HCT116 (cell line): ENCODE measurements around the gene CDC42BPA. TPM values are rescaled to one million over a fixed set of nuclear protein-coding genes. Genes with fewer than 3 reads are reported as not detected.

Source experiments
- ATAC-seq: fragments of 200-7000 bp; cut with Tn5 transposase; 2 replicates; pipeline ENCODE4 v1.9.1; 2020; ENCODE audit warnings: mild to moderate bottlenecking, moderate library complexity
- BruUV-seq: library from RNA; stranded (reverse); fragments of 400-500 nt; replicated peaks from 2 replicates; lab custom pipeline; 2021; lab: Mats Ljungman, UMichigan
- CTCF ChIA-PET: fragments of 300-600 bp; sonication (Branson Sonifier 250); formaldehyde crosslinking; loops from one replicate; lab custom pipeline; 2021; ENCODE audit warnings: antibody characterized with exemption; lab: Charles Lee
- POLR2A ChIA-PET: fragments of 300-600, 350-600 bp; sonication (Branson Sonifier 250); formaldehyde crosslinking; loops from one replicate; lab custom pipeline; 2021; ENCODE audit warnings: antibody characterized with exemption; lab: Charles Lee
- RAD21 ChIA-PET, 2 experiments: fragments of 300-600 bp; sonication (Branson Sonifier 250); formaldehyde crosslinking; loops; one replicate each; lab custom pipeline; 2023; ENCODE audit warnings: low total read pairs in 2 of 2; ENCODE audit not compliant: uncharacterized antibody in 2 of 2, unreplicated experiment in 2 of 2, low non-redundant PET in 1 of 2; lab: Charles Lee
- DNase-seq: peaks from one replicate; pipeline ENCODE4 v3.0.0-alpha.2; 2010; ENCODE audit warnings: low read depth, low spot score
- H2AFZ ChIP-seq: fragments of 200-600 bp; shearing (Covaris generic), sonication (generic); 2 replicates; pipeline ENCODE4 v1.6.1; 2017; ENCODE audit warnings: low read depth, mixed run types, mixed read lengths, antibody characterized with exemption, low read length; ENCODE audit not compliant: poor library complexity, severe bottlenecking
- H3K27ac ChIP-seq: 2 replicates; pipeline ENCODE4 v1.5.1; 2012; ENCODE audit warnings: low read depth, low read length
- H3K27me3 ChIP-seq: fragments of 200-600 bp; sonication (generic); 2 replicates; pipeline ENCODE4 v1.6.1; 2016; ENCODE audit warnings: mixed run types, low read length, mixed read lengths; ENCODE audit not compliant: insufficient read depth
- H3K36me3 ChIP-seq, 2 experiments: fragments of 200-500 bp in 1 of 2; fragments of 200-600 bp in 1 of 2; sonication (Bioruptor generic) in 1 of 2; sonication (generic) in 1 of 2; 2 replicates each; pipeline versions ENCODE4 v1.5.1 to v1.6.1; 2014 to 2016; ENCODE audit warnings: low read length in 2 of 2, inconsistent platforms in 1 of 2, mixed read lengths in 1 of 2, mixed run types in 1 of 2; ENCODE audit not compliant: insufficient read depth in 2 of 2, control insufficient read depth in 1 of 2
- H3K4me1 ChIP-seq, 2 experiments: fragments of 200-600 bp in 1 of 2; sonication (generic) in 1 of 2; 2 replicates each; pipeline versions ENCODE4 v1.5.1 to v1.6.1; 2012 to 2017; ENCODE audit warnings: low read length in 2 of 2, inconsistent platforms in 1 of 2, mild to moderate bottlenecking in 1 of 2, mixed read lengths in 1 of 2, mixed run types in 1 of 2, moderate library complexity in 1 of 2; ENCODE audit not compliant: insufficient read depth in 2 of 2, control insufficient read depth in 1 of 2
- H3K4me2 ChIP-seq: fragments of 200-600 bp; sonication (generic); 2 replicates; pipeline ENCODE4 v1.6.1; 2017; ENCODE audit warnings: mixed run types, low read length, mixed read lengths
- H3K4me3 ChIP-seq, 2 experiments: fragments of 200-600 bp in 1 of 2; sonication (generic) in 1 of 2; replicated peaks in 1 of 2; 2 replicates each; pipeline ENCODE4 v1.5.1; 2011 to 2016; ENCODE audit warnings: low read length in 2 of 2, control low read depth in 1 of 2, low read depth in 1 of 2, mild to moderate bottlenecking in 1 of 2, mixed read lengths in 1 of 2, mixed run types in 1 of 2
- H3K79me2 ChIP-seq: fragments of 200-600 bp; sonication (generic); 2 replicates; pipeline ENCODE4 v1.6.1; 2017; ENCODE audit warnings: mild to moderate bottlenecking, mixed run types, low read length, moderate library complexity, mixed read lengths; ENCODE audit not compliant: insufficient read depth
- H3K9ac ChIP-seq: fragments of 200-600 bp; sonication (generic); 2 replicates; pipeline ENCODE4 v1.6.1; 2016; ENCODE audit warnings: low read length, mixed read lengths
- H3K9me2 ChIP-seq: fragments of 200-600 bp; sonication (generic), shearing (Covaris generic); 2 replicates; pipeline ENCODE4 v1.6.1; 2017; ENCODE audit warnings: mixed run types, mild to moderate bottlenecking, moderate library complexity; ENCODE audit not compliant: insufficient read depth
- H3K9me3 ChIP-seq, 2 experiments: fragments of 200-500 bp in 1 of 2; fragments of 200-600 bp in 1 of 2; sonication (Bioruptor generic) in 1 of 2; sonication (generic) in 1 of 2; 2 replicates each; pipeline ENCODE4 v1.6.1; 2014 to 2017; ENCODE audit warnings: low read length in 2 of 2, mixed read lengths in 2 of 2, inconsistent platforms in 1 of 2, low read depth in 1 of 2, mild to moderate bottlenecking in 1 of 2, mixed run types in 1 of 2, moderate library complexity in 1 of 2; ENCODE audit not compliant: control insufficient read depth in 1 of 2, insufficient read depth in 1 of 2
- H4K20me1 ChIP-seq: fragments of 200-600 bp; sonication (generic), shearing (Covaris generic); 2 replicates; pipeline ENCODE4 v1.6.1; 2017; ENCODE audit warnings: mixed run types, mild to moderate bottlenecking, moderate library complexity; ENCODE audit not compliant: insufficient read depth
- ATF3 ChIP-seq: IDR thresholded peaks from 2 replicates; pipeline ENCODE4 v1.6.1; 2012
- CBX3 ChIP-seq: IDR thresholded peaks from 2 replicates; pipeline ENCODE4 v1.6.1; 2012; ENCODE audit warnings: low read depth
- EZH2phosphoT487 ChIP-seq: fragments of 200-600 bp; IDR thresholded peaks from 2 replicates; pipeline ENCODE4 v1.6.1; 2018; ENCODE audit warnings: antibody characterized with exemption, borderline replicate concordance
- FOSL1 ChIP-seq: IDR thresholded peaks from 2 replicates; pipeline ENCODE4 v1.6.1; 2012; ENCODE audit warnings: low read depth
- POLR2AphosphoS5 ChIP-seq: IDR thresholded peaks from 2 replicates; pipeline ENCODE4 v1.6.1; 2011; ENCODE audit warnings: mild to moderate bottlenecking, low read depth, low read length, moderate library complexity
- RAD21 ChIP-seq: IDR thresholded peaks from 2 replicates; pipeline ENCODE4 v1.6.1; 2012; ENCODE audit warnings: low read depth, mild to moderate bottlenecking
- SRF ChIP-seq: IDR thresholded peaks from 2 replicates; pipeline ENCODE4 v1.6.1; 2012; ENCODE audit warnings: low read depth
- ZBTB33 ChIP-seq: IDR thresholded peaks from 2 replicates; pipeline ENCODE4 v1.6.1; 2011; ENCODE audit warnings: mild to moderate bottlenecking, low read length, moderate library complexity; ENCODE audit not compliant: insufficient replicate concordance; ENCODE audit errors: extremely low read depth
- intact Hi-C: fragments of 100-400 bp; cut with micrococcal nuclease; formaldehyde crosslinking; loops from 2 replicates; pipeline ENCODE4 v1.10.0; 2022
- total RNA-seq: library from RNA; stranded (reverse); gene quantifications from one replicate; pipeline ENCODE4 v1.2.1, GENCODE V29; 2021; ENCODE audit not compliant: unreplicated experiment
- TF ChIP-seq, protein P1 (sequence below): IDR thresholded peaks from 2 replicates; pipeline ENCODE4 v1.6.1; 2012

Gene CDC42BPA
- total RNA-seq, 1 experiment from 2014 or later: 44.0 TPM

DNA sequence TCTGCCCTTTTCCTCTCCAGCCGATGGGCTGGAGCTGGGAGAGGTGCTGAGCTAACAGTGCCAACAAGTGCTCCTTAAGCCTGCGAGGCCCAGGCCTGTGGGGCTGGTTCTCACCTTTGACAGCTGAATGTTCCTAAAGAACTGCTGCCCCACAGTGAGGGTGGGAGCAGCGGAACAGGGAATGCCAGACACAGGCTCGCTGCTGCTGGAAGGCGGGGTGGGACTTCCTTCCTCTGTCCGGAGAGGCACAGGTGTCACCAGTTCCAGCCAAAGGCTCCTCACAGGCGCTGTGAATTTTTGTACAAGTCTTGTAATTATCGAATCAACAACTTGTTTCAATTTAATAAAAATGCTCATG is 331.1 kb downstream of the CDC42BPA start (continued):
- TF ChIP-seq, protein P1, sequence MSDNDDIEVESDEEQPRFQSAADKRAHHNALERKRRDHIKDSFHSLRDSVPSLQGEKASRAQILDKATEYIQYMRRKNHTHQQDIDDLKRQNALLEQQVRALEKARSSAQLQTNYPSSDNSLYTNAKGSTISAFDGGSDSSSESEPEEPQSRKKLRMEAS: no peak
- TF ChIP-seq RAD21: no peak

- no peak overlapping the region for H3K4me2 ChIP-seq
- POLR2A ChIA-PET: no interaction called here
- no peaks in the 10 kb centered on the region for H4K20me1 ChIP-seq
- no peak overlapping the region for H3K9ac ChIP-seq
- no peaks in the 10 kb centered on the region for H3K36me3 ChIP-seq
- no TSS peak for BruUV-seq
- intact Hi-C loops: no loop called here
- H3K27ac ChIP-seq: no peak overlapping the region
- TF ChIP-seq ZBTB33: no peak
- TF ChIP-seq, all 23 proteins: peak for 0
- Histone ChIP-seq H3K4me3 (no peak overlapping the region), H3K9me2 (no peaks in the 10 kb centered on the region), H2AFZ (no peak overlapping the region), H3K4me1 (no peaks in the 10 kb centered on the region), H3K9me3 (no peaks in the 10 kb centered on the region), H3K27me3 (no peaks in the 10 kb centered on the region), H3K79me2 (no peaks in the 10 kb centered on the region)
- ChIA-PET RAD21 (no interaction called here), CTCF (no interaction called here)
- ATAC-seq (no peak), DNase-seq (no peak)
Observed at GRCh38 chr1:226986496-226987178, 331.7 kb downstream of the CDC42BPA start.

DNA sequence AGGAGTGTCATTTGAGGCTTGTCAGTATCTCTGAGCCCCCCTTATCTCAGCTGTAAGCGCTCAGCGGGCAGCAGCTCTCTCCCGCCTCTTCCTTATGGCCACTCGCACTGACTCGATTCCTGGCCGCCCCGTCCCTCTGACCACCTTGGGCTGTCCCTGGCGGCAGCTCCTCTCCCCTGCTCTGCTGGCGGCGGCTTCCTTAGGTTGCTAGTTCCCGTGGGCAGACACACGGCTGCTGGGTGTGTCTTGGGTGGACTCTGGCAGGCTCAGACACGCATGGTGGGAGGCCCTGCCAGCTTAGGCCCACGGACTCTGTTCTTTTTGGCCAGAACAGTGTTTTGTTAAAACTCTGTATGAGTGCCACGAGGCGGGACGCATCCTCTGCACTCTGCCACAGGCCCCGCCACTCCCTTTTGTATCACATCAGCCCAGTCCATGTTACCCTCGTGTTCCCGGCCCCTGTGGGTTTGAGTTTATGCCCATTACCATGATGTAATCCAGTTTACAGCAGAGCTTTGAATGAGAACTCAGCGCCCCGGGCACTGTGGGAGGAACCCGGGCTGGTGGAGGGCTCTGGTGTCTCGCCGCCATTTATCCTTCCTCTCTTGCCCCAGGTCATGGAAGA is 332.3 kb downstream of the CDC42BPA start:
- POLR2A ChIA-PET: no interaction called here

More for the DNA sequence above, 332.3 kb downstream of the CDC42BPA start:
- ChIA-PET RAD21 (no interaction called here), CTCF (no interaction called here)
- no peaks in the 10 kb centered on the region for H4K20me1 ChIP-seq
- no peak overlapping the region for H3K27ac ChIP-seq
- H3K36me3 ChIP-seq: no peaks in the 10 kb centered on the region
- BruUV-seq: no TSS peak
- no peak overlapping the region for H3K4me3 ChIP-seq
- H3K27me3 ChIP-seq: no peaks in the 10 kb centered on the region
- intact Hi-C loops: no loop called here
- no peak overlapping the region for H2AFZ ChIP-seq
- no peaks in the 10 kb centered on the region for H3K4me1 ChIP-seq
- no peaks in the 10 kb centered on the region for H3K79me2 ChIP-seq
- H3K9me3 ChIP-seq: no peaks in the 10 kb centered on the region
- ATAC-seq (no peak), DNase-seq (no peak)
- H3K9ac ChIP-seq: no peak overlapping the region
- no peak for TF ChIP-seq ATF3
- TF ChIP-seq POLR2AphosphoS5: 0 out of 2 replicates have a peak, but pooled peaks have one; percentile 19
- no peak for TF ChIP-seq CBX3
- TF ChIP-seq ZBTB33: no peak
- TF ChIP-seq SRF: no peak
- TF ChIP-seq EZH2phosphoT487: no peak
- no peak for TF ChIP-seq FOSL1
- no peak overlapping the region for H3K4me2 ChIP-seq
- no peaks in the 10 kb centered on the region for H3K9me2 ChIP-seq
